IPS-18c (cell line): ENCODE results near the gene COLEC12.
"Not testable (repeated sequence)": the region's sequence is repeated elsewhere in the genome, so short reads cannot be mapped to it uniquely, and the experiment has no call there.

ENCODE experiments used
- H3K4me3 ChIP-seq: 2 replicates; pipeline ENCODE4 v1.7.0; 2013; ENCODE audit warnings: low read depth, mild to moderate bottlenecking, low read length, moderate library complexity; ENCODE audit not compliant: insufficient read depth
- H3K9me3 ChIP-seq: one replicate; pipeline ENCODE4 v1.6.1; 2013; ENCODE audit warnings: mild to moderate bottlenecking, low read length, moderate library complexity; ENCODE audit not compliant: control insufficient read depth, insufficient read depth

Gene COLEC12

GRCh38 chr18:310042-310441 is 190.5 kb downstream of the COLEC12 start:
- H3K9me3 ChIP-seq, result no peaks in the 10 kb centered on the region

GRCh38 chr18:308086-308485 is 192.4 kb downstream of the COLEC12 start:
- not testable (repeated sequence) for H3K9me3 ChIP-seq, H3K4me3 ChIP-seq

More at GRCh38 chr18:310042-310441, 190.5 kb downstream of the COLEC12 start:
- H3K4me3 ChIP-seq, result no peak overlapping the region

GRCh38 chr18:306608-307255 is 193.8 kb downstream of the COLEC12 start:
- Histone ChIP-seq H3K4me3 (no peak overlapping the region), H3K9me3 (no peaks in the 10 kb centered on the region)

GRCh38 chr18:305003-305501 is 195.4 kb downstream of the COLEC12 start:
- Histone ChIP-seq H3K4me3 (no peak overlapping the region), H3K9me3 (no peaks in the 10 kb centered on the region)

- Histone ChIP-seq H3K9me3 (no peaks in the 10 kb centered on the region), H3K4me3 (no peak overlapping the region)
Observed at GRCh38 chr18:303607-304006, 196.9 kb downstream of the COLEC12 start.

- no peak overlapping the region for H3K4me3 ChIP-seq
Observed at GRCh38 chr18:303011-303410, 197.5 kb downstream of the COLEC12 start.

GRCh38 chr18:302097-302496 is 198.4 kb downstream of the COLEC12 start:
- no peak overlapping the region for H3K4me3 ChIP-seq
- H3K9me3 ChIP-seq, result no peaks in the 10 kb centered on the region

More at GRCh38 chr18:303011-303410, 197.5 kb downstream of the COLEC12 start:
- H3K9me3 ChIP-seq, result no peaks in the 10 kb centered on the region

- H3K9me3 ChIP-seq, result no peaks in the 10 kb centered on the region
- H3K4me3 ChIP-seq, result no peak overlapping the region
Observed at GRCh38 chr18:297936-298335, 202.6 kb downstream of the COLEC12 start.

- H3K4me3 ChIP-seq, result no peak overlapping the region
- H3K9me3 ChIP-seq, result no peaks in the 10 kb centered on the region
Observed at GRCh38 chr18:295756-296490, 204.6 kb downstream of the COLEC12 start.

GRCh38 chr18:294566-294965 is 205.9 kb downstream of the COLEC12 start:
- Histone ChIP-seq H3K9me3 (no peaks in the 10 kb centered on the region), H3K4me3 (no peak overlapping the region)

- Histone ChIP-seq H3K4me3 (no peak overlapping the region), H3K9me3 (no peaks in the 10 kb centered on the region)
Observed at GRCh38 chr18:293536-293935, 207.0 kb downstream of the COLEC12 start.

- no peak overlapping the region for H3K4me3 ChIP-seq
- H3K9me3 ChIP-seq, result no peaks in the 10 kb centered on the region
Observed at GRCh38 chr18:292271-292670, 208.2 kb downstream of the COLEC12 start.

- not testable (repeated sequence) for H3K4me3 ChIP-seq, H3K9me3 ChIP-seq
Observed at GRCh38 chr18:289970-290369, 210.5 kb downstream of the COLEC12 start.

GRCh38 chr18:289026-289425 is 211.5 kb downstream of the COLEC12 start:
- no peak overlapping the region for H3K4me3 ChIP-seq
- no peaks in the 10 kb centered on the region for H3K9me3 ChIP-seq

GRCh38 chr18:286515-287310 is 213.8 kb downstream of the COLEC12 start:
- Histone ChIP-seq H3K4me3 (no peak overlapping the region), H3K9me3 (no peaks in the 10 kb centered on the region)

GRCh38 chr18:285817-286216 is 214.7 kb downstream of the COLEC12 start:
- Histone ChIP-seq H3K9me3 (no peaks in the 10 kb centered on the region), H3K4me3 (no peak overlapping the region)

GRCh38 chr18:275486-275885 is 225.0 kb downstream of the COLEC12 start:
- Histone ChIP-seq H3K4me3 (no peak overlapping the region), H3K9me3 (no peaks in the 10 kb centered on the region)

- Histone ChIP-seq H3K4me3 (no peak overlapping the region), H3K9me3 (no peaks in the 10 kb centered on the region)
Observed at GRCh38 chr18:274313-274712, 226.2 kb downstream of the COLEC12 start.
